Liver (tissue), 9 donors: Measurements from ENCODE around the gene JAML. TPM values are rescaled to one million over a fixed set of nuclear protein-coding genes. Genes with fewer than 3 reads are reported as not detected.

Source experiments
- DNase-seq: peaks from one replicate; pipeline ENCODE4 v3.0.0-alpha.2; 2017; ENCODE audit warnings: low spot score
- H3K27ac ChIP-seq, 2 donors: one replicate each; pipeline ENCODE4 v1.7.0; 2013; ENCODE audit warnings: inconsistent platforms in 2 of 2, low read length in 2 of 2, control low read depth in 1 of 2, low read depth in 1 of 2, mild to moderate bottlenecking in 1 of 2
- H3K27me3 ChIP-seq, 4 donors: one replicate each; pipeline versions ENCODE4 v1.6.1 to v1.7.0; 2013; ENCODE audit warnings: low read length in 3 of 4, inconsistent platforms in 1 of 4, mild to moderate bottlenecking in 1 of 4, moderate library complexity in 1 of 4; ENCODE audit not compliant: control insufficient read depth in 4 of 4, insufficient read depth in 4 of 4
- H3K36me3 ChIP-seq, 4 donors: one replicate each; pipeline versions ENCODE4 v1.6.1 to v1.7.0; 2013; ENCODE audit warnings: low read length in 3 of 4, mild to moderate bottlenecking in 3 of 4, low read depth in 1 of 4, moderate library complexity in 1 of 4; ENCODE audit not compliant: control insufficient read depth in 4 of 4, insufficient read depth in 3 of 4
- H3K4me1 ChIP-seq, 4 donors: one replicate each; pipeline versions ENCODE4 v1.6.1 to v1.7.0; 2013; ENCODE audit warnings: low read length in 3 of 4, mild to moderate bottlenecking in 3 of 4, moderate library complexity in 1 of 4; ENCODE audit not compliant: control insufficient read depth in 4 of 4, insufficient read depth in 4 of 4
- H3K4me3 ChIP-seq, 3 donors: one replicate each; pipeline versions ENCODE4 v1.6.1 to v1.7.0; 2013; ENCODE audit warnings: low read length in 3 of 3, control low read depth in 1 of 3, low read depth in 1 of 3, mild to moderate bottlenecking in 1 of 3
- H3K9ac ChIP-seq, 2 donors: one replicate each; pipeline ENCODE4 v1.7.0; 2013; ENCODE audit warnings: low read length in 2 of 2, mild to moderate bottlenecking in 2 of 2, moderate library complexity in 2 of 2, control low read depth in 1 of 2, low read depth in 1 of 2
- H3K9me3 ChIP-seq, 4 donors: one replicate each; pipeline versions ENCODE4 v1.6.1 to v1.7.0; 2013; ENCODE audit warnings: low read length in 3 of 4; ENCODE audit not compliant: control insufficient read depth in 4 of 4
- CTCF ChIP-seq: fragments of 150-350 bp; IDR thresholded peaks from 2 replicates; pipeline ENCODE4 v1.5.1; 2017; ENCODE audit warnings: improper control_type of control experiment, low read depth, low read length; ENCODE audit not compliant: missing input control
- EGR1 ChIP-seq, 2 donors: IDR thresholded peaks; 2 replicates each; pipeline ENCODE4 v1.6.1; 2016 to 2018; ENCODE audit warnings: antibody characterized with exemption in 2 of 2, low read depth in 2 of 2
- FOXA1 ChIP-seq: IDR thresholded peaks from 2 replicates; pipeline ENCODE4 v1.6.1; 2016; ENCODE audit warnings: antibody characterized with exemption
- FOXA2 ChIP-seq: IDR thresholded peaks from 2 replicates; pipeline ENCODE4 v1.6.1; 2016; ENCODE audit warnings: antibody characterized with exemption
- GABPA ChIP-seq, 2 donors: IDR thresholded peaks in 1 of 2; conservative IDR thresholded peaks in 1 of 2; 2 replicates each; pipeline ENCODE4 v1.6.1; 2016; ENCODE audit warnings: antibody characterized with exemption in 2 of 2, mild to moderate bottlenecking in 1 of 2, moderate library complexity in 1 of 2
- HNF4A ChIP-seq, 2 donors: conservative IDR thresholded peaks; 2 replicates each; pipeline ENCODE4 v1.6.1; 2016; ENCODE audit warnings: antibody characterized with exemption in 2 of 2, mild to moderate bottlenecking in 2 of 2
- HNF4G ChIP-seq: IDR thresholded peaks from 2 replicates; pipeline ENCODE4 v1.6.1; 2016; ENCODE audit warnings: antibody characterized with exemption
- JUND ChIP-seq, 2 donors: IDR thresholded peaks; 2 replicates each; pipeline ENCODE4 v1.6.1; 2016; ENCODE audit warnings: antibody characterized with exemption in 2 of 2
- MAX ChIP-seq: IDR thresholded peaks from 2 replicates; pipeline ENCODE4 v1.6.1; 2016; ENCODE audit warnings: antibody characterized with exemption
- NR2F2 ChIP-seq: IDR thresholded peaks from 2 replicates; pipeline ENCODE4 v1.6.1; 2016; ENCODE audit warnings: antibody characterized with exemption
- RAD21 ChIP-seq, 2 donors: IDR thresholded peaks; 2 replicates each; pipeline ENCODE4 v1.6.1; 2016; ENCODE audit warnings: antibody characterized with exemption in 2 of 2, mild to moderate bottlenecking in 2 of 2
- REST ChIP-seq: IDR thresholded peaks from 2 replicates; pipeline ENCODE4 v1.6.1; 2016; ENCODE audit warnings: antibody characterized with exemption, mild to moderate bottlenecking
- RXRA ChIP-seq, 2 donors: IDR thresholded peaks; 2 replicates each; pipeline ENCODE4 v1.6.1; 2017 to 2018; ENCODE audit warnings: antibody characterized with exemption in 2 of 2, mild to moderate bottlenecking in 1 of 2
- SP1 ChIP-seq: IDR thresholded peaks from 2 replicates; pipeline ENCODE4 v1.6.1; 2018; ENCODE audit warnings: antibody characterized with exemption, mild to moderate bottlenecking
- TAF1 ChIP-seq: conservative IDR thresholded peaks from 2 replicates; pipeline ENCODE4 v1.6.1; 2016; ENCODE audit warnings: antibody characterized with exemption, mild to moderate bottlenecking
- YY1 ChIP-seq: IDR thresholded peaks from 2 replicates; pipeline ENCODE4 v1.6.1; 2016; ENCODE audit warnings: antibody characterized with exemption, mild to moderate bottlenecking
- ZBTB33 ChIP-seq: IDR thresholded peaks from 2 replicates; pipeline ENCODE4 v1.6.1; 2016; ENCODE audit warnings: antibody characterized with exemption
- WGBS: extraction: QIAGEN DNeasy Blood & Tissue Kit; methylation state at CpG from one replicate; pipeline ENCODE4 v1.1.7; 2013; 5-methylcytosine and 5-hydroxymethylcytosine counted together
- polyA plus RNA-seq, 2 donors: library from polyadenylated mRNA; stranded (reverse) in 1 of 2; unstranded in 1 of 2; fragments of 200-250 nt in 1 of 2; fragments of >200 nt in 1 of 2; fragmentation: Nextera tagmentation in 1 of 2; extraction: Ambion mirVana in 1 of 2; gene quantifications; one replicate each; pipeline versions ENCODE4 v1.2.1 to v1.2.3, GENCODE V29; 2013 to 2015
- total RNA-seq, 2 donors: library from RNA; depleted of rRNA; stranded (reverse); fragments of >200 nt; gene quantifications; one replicate each; pipeline ENCODE4 v1.2.3, GENCODE V29; 2014
- TF ChIP-seq, protein P1 (sequence below): IDR thresholded peaks from 2 replicates; pipeline ENCODE4 v1.6.1; 2016; ENCODE audit warnings: antibody characterized with exemption
- donor health status: healthy.
- donor health status: healthy.
- donor health status: healthy.
- donor health status: healthy.
- donor health status: healthy.

JAML gene
- total and polyA plus RNA-seq, 4 donors = 2.2 to 13.5 (median 6.5) TPM

- H3K36me3 ChIP-seq = no peaks in the 10 kb centered on the region
- peaks cover 9 to 28% (median 19%) of the 10 kb centered on the region in 4 donors for H3K4me1 ChIP-seq
- H3K27ac ChIP-seq = no peak overlapping the region
- WGBS = 80% methylated on average over 6 of the region's 6 CpGs
- H3K27me3 ChIP-seq = no peaks in the 10 kb centered on the region
- no peaks in the 10 kb centered on the region for H3K9me3 ChIP-seq
- no peak overlapping the region for H3K4me3 ChIP-seq
- DNase-seq = no peak
- H3K9ac ChIP-seq = no peak overlapping the region
- TF ChIP-seq TAF1 (no peak), YY1 (no peak), GABPA (IDR thresholded peaks at IDR 0.05 in 1 of 2, conservative IDR thresholded peaks at IDR 0.05 in 1 of 2) (no peak), FOXA2 (no peak), CTCF (no peak), NR2F2 (no peak), RXRA (IDR thresholded peaks at IDR 0.05) (no peak), MAX (no peak)
- TF ChIP-seq, protein P1, sequence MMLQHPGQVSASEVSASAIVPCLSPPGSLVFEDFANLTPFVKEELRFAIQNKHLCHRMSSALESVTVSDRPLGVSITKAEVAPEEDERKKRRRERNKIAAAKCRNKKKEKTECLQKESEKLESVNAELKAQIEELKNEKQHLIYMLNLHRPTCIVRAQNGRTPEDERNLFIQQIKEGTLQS = no peak
Measured at GRCh38 chr11:118211006-118211405, 13.8 kb downstream of the JAML start.

DNA sequence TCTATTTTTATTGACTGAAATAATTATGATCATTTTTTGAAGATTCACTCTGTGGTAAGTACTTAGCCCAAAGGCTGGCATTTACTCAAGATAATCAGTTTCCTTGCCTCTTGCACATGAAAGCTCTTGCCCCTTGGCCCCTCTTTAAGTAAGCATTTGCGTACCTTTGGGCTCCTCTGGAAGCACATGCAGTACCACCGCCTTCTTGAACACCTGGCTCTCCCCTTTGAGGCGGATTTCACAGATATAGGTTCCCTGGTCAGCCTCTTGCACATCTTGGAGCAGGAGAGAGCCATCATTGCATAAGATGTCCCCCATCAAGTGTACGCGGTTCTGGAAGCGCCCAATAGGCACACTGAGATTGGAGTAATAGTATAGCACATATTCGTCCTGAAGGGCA lies 14.5 kb downstream of the JAML start:
- TF ChIP-seq TAF1 (no peak), YY1 (no peak), CTCF (no peak), GABPA (IDR thresholded peaks at IDR 0.05 in 1 of 2, conservative IDR thresholded peaks at IDR 0.05 in 1 of 2) (no peak), RXRA (IDR thresholded peaks at IDR 0.05) (no peak), FOXA2 (no peak), MAX (no peak), HNF4A (conservative IDR thresholded peaks at IDR 0.05) (no peak), ZBTB33 (no peak), FOXA1 (no peak), EGR1 (IDR thresholded peaks at IDR 0.05; ENCODE audit: low read depth in 2 of 2) (no peak), REST (no peak), RAD21 (IDR thresholded peaks at IDR 0.05) (no peak), JUND (IDR thresholded peaks at IDR 0.05) (no peak), HNF4G (no peak), SP1 (no peak), NR2F2 (no peak)
- TF ChIP-seq, protein P1 = no peak
- WGBS = 97% methylated on average over 7 of the region's 7 CpGs
- peaks cover 9 to 32% (median 19%) of the 10 kb centered on the region in 4 donors for H3K4me1 ChIP-seq

More for the DNA sequence above, 14.5 kb downstream of the JAML start:
- Histone ChIP-seq H3K27me3 (no peaks in the 10 kb centered on the region), H3K4me3 (no peak overlapping the region), H3K36me3 (no peaks in the 10 kb centered on the region), H3K27ac (no peak overlapping the region), H3K9me3 (no peaks in the 10 kb centered on the region), H3K9ac (no peak overlapping the region)
- DNase-seq = no peak
